GM18907 (cell line): ENCODE measurements around the gene SNAP91.
"Not testable (repeated sequence)": the region's sequence is repeated elsewhere in the genome, so short reads cannot be mapped to it uniquely, and the experiment has no call there.

Source experiments
- ATAC-seq: cut with Tn5 transposase; IDR thresholded peaks from one replicate; pipeline ENCODE4 v1.9.1; 2021; ENCODE audit warnings: mild to moderate bottlenecking, moderate library complexity; ENCODE audit not compliant: unreplicated experiment

Gene SNAP91

GRCh38 chr6:83708970-83709747 is at the start of gene SNAP91:
Gene SNAP91 (minus strand): TSS chr6:83709101. CDS start chr6:83707927, 1,174 bp downstream.
- peak; percentile 48 for ATAC-seq

- no peak for ATAC-seq
These were observed 49.6 kb upstream of the SNAP91 start for GRCh38 chr6:83758533-83758932.

- ATAC-seq: no peak
These were observed 48.1 kb upstream of the SNAP91 start for GRCh38 chr6:83757021-83757420.

- no peak for ATAC-seq
These were observed 47.7 kb upstream of the SNAP91 start for GRCh38 chr6:83756565-83756964.

GRCh38 chr6:83752375-83752774 is 43.5 kb upstream of the SNAP91 start:
- not testable (repeated sequence) for ATAC-seq

GRCh38 chr6:83741089-83741488 is 32.2 kb upstream of the SNAP91 start:
- no peak for ATAC-seq

GRCh38 chr6:83735461-83735860 is 26.6 kb upstream of the SNAP91 start:
- no peak for ATAC-seq

- no peak for ATAC-seq
These were observed 21.0 kb upstream of the SNAP91 start for GRCh38 chr6:83729871-83730270.

- ATAC-seq: no peak
These were observed 14.0 kb upstream of the SNAP91 start for GRCh38 chr6:83722876-83723275.

- ATAC-seq: no peak
These were observed 8.9 kb upstream of the SNAP91 start for GRCh38 chr6:83717809-83718208.

GRCh38 chr6:83711958-83712357 is 3.1 kb upstream of the SNAP91 start:
- no peak for ATAC-seq

GRCh38 chr6:83709748-83710050 is 798 bp upstream of the SNAP91 start:
- no peak for ATAC-seq

GRCh38 chr6:83708546-83708969 is 343 bp downstream of the SNAP91 start:
- ATAC-seq: peak; percentile 61

- no peak for ATAC-seq
These were observed 914 bp downstream of the SNAP91 start for GRCh38 chr6:83707829-83708545.

GRCh38 chr6:83702749-83703148 is 6.2 kb downstream of the SNAP91 start:
- ATAC-seq: no peak

GRCh38 chr6:83702077-83702476 is 6.8 kb downstream of the SNAP91 start:
- ATAC-seq: peak; percentile 65

GRCh38 chr6:83696674-83697073 is 12.2 kb downstream of the SNAP91 start:
- ATAC-seq: no peak

GRCh38 chr6:83685481-83685880 is 23.4 kb downstream of the SNAP91 start:
- ATAC-seq: no peak

GRCh38 chr6:83677791-83678190 is 31.1 kb downstream of the SNAP91 start:
- ATAC-seq: no peak

GRCh38 chr6:83637953-83638352 is 70.9 kb downstream of the SNAP91 start:
- ATAC-seq: no peak

- no peak for ATAC-seq
These were observed 72.1 kb downstream of the SNAP91 start for GRCh38 chr6:83636800-83637199.

- ATAC-seq: no peak
These were observed 75.3 kb downstream of the SNAP91 start for GRCh38 chr6:83633609-83634008.
